Effector memory CD4-positive, alpha-beta T cell (primary cell): ENCODE measurements around the gene PTMA.

Experiments
- DNase-seq, 3 donors: peaks; one replicate each; pipeline ENCODE4 v3.0.0-alpha.2; 2020
- H3K27ac ChIP-seq: 2 replicates; pipeline ENCODE4 v1.7.0; 2013; ENCODE audit warnings: mild to moderate bottlenecking, low read length, moderate library complexity; ENCODE audit not compliant: insufficient read depth, poor library complexity, severe bottlenecking
- H3K27me3 ChIP-seq: replicated peaks from 2 replicates; pipeline ENCODE4 v1.7.0; 2013; ENCODE audit warnings: mild to moderate bottlenecking, low read length; ENCODE audit not compliant: insufficient read depth, control insufficient read depth, poor library complexity, severe bottlenecking
- H3K36me3 ChIP-seq: 2 replicates; pipeline ENCODE4 v1.7.0; 2013; ENCODE audit warnings: mild to moderate bottlenecking, low read length, moderate library complexity; ENCODE audit not compliant: control insufficient read depth, insufficient read depth
- H3K4me1 ChIP-seq: 2 replicates; pipeline ENCODE4 v1.7.0; 2013; ENCODE audit warnings: low read length, mild to moderate bottlenecking; ENCODE audit not compliant: control insufficient read depth, insufficient read depth, poor library complexity, severe bottlenecking
- H3K4me3 ChIP-seq: 2 replicates; pipeline ENCODE4 v1.7.0; 2013; ENCODE audit warnings: low read length, low read depth, mild to moderate bottlenecking; ENCODE audit not compliant: insufficient read depth, poor library complexity, severe bottlenecking
- H3K9me3 ChIP-seq: 2 replicates; pipeline ENCODE4 v1.7.0; 2013; ENCODE audit warnings: mild to moderate bottlenecking, low read length, moderate library complexity; ENCODE audit not compliant: control insufficient read depth

PTMA gene

DNA sequence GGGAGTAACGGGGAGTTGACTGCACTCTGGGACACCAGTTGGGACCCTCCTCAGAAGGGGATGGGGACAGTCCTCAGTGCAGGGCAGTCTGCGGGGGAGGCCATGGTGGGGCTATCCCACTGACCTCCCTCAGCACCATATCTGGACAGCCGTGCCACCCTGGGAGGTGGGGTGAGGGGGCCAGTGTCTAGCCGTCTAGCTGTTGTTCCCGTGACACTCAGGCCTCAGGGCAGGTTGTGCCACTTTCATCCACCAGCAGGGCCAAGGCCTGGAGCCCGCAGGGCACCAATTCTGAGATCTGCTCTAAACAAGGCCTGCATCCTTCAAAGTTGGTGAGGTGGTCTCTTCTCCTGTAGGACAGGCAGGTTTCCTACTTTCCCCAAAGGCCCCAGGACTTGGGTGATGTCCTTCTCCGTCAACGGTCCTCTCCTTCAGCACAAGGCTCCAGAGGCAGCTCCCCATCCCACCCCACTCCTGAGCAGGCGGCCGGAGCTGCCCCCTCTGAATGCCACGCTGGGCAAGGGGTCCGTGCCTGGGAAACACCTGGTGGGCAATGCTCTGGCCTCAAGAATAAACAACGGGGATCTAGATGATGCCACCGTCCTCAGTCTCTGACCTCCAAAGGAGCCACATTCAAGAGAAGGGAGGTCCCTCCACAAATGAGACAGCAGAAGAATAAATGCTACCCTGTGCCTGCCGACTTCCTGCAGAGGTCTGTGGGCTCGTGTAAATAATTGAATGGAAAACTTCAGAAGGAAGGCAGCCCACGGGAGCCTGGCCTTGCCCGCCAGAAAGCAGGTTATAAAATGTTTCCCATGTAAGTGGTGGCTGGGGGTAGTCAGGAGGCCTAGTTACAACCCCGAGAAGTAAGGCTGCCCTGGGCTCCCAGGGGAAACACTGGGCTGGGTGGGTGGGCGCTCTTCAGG is 42.8 kb upstream of the PTMA start:
- Histone ChIP-seq H3K9me3 (no peaks in the 10 kb centered on the region), H3K27ac (no peak overlapping the region), H3K27me3 (no peaks in the 10 kb centered on the region), H3K4me1 (no peaks in the 10 kb centered on the region), H3K36me3 (no peaks in the 10 kb centered on the region), H3K4me3 (no peak overlapping the region)
- DNase-seq = no peak

DNA sequence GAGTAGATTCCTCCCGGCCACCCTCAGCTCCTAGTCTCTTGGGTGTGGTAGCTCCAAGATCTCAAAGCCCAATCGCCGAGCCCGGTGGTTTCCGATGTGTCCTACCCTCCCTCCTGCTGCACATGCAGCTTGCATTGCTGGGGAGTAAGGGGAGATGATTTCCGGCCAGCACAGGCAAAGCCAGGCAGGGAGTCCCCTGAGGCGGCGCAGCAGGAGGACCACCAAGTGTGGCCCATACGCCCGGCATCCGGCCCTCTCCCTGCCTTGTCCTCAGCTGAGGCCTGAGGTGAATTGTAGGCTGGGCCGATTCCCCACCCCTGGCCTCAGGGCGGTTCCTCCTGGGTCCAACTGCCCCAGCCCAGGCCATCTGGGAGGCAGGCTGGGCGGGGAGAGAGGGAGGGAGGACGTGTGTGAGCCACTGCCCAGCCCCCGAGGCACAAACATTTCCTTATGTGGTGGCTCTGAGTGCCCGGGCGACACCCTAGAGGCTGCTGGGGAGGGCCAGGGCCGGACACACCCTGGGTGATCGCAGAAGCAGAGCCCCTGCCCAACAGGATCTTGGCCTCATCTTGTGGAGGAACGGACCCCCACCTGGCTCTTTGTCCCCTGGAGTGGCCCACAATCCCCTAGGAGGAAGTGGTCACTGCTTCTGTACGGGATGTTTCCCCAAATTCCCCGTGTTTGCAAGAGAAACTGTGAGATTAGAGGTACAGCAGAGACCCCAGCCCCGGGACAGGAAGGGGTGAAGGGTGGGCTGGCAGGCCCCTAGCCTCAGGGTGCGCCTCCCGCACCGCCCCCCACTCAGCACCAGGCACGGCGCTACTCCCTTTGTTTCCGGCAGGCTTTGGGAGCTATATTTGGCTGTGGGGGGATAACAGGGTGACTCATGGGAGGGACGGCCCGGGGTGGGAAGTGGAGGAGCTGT is 41.9 kb upstream of the PTMA start:
- H3K9me3 ChIP-seq = no peaks in the 10 kb centered on the region
- H3K36me3 ChIP-seq = no peaks in the 10 kb centered on the region
- no peaks in the 10 kb centered on the region for H3K27me3 ChIP-seq
- no peak overlapping the region for H3K27ac ChIP-seq
- DNase-seq = no peak
- H3K4me1 ChIP-seq = no peaks in the 10 kb centered on the region
- H3K4me3 ChIP-seq = no peak overlapping the region

DNA sequence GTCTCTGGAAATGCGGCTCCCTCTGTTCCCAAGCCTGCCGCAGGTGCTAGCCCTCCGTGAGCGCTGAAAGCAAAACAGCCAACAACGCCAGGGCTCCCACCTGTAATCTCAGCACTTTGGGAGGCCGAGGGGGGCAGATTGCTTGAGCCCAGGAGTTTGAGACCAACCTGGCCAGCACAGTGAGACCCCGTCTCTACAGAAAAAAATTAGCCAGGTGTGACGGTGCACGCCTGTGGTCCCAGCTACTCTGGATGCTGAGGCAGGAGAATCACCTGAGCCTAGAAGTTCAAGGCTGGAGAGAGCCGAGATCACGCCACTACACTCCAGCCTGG is 41.3 kb upstream of the PTMA start:
- Histone ChIP-seq H3K27ac (no peak overlapping the region), H3K27me3 (no peaks in the 10 kb centered on the region), H3K9me3 (no peaks in the 10 kb centered on the region), H3K4me1 (no peaks in the 10 kb centered on the region), H3K36me3 (no peaks in the 10 kb centered on the region), H3K4me3 (no peak overlapping the region)
- DNase-seq = no peak

GRCh38 chr2:231667496-231667895 is 40.8 kb upstream of the PTMA start:
- no peaks in the 10 kb centered on the region for H3K36me3 ChIP-seq
- no peak for DNase-seq
- no peak overlapping the region for H3K4me3 ChIP-seq
- H3K4me1 ChIP-seq = no peaks in the 10 kb centered on the region
- no peaks in the 10 kb centered on the region for H3K9me3 ChIP-seq
- H3K27me3 ChIP-seq = no peaks in the 10 kb centered on the region
- no peak overlapping the region for H3K27ac ChIP-seq

DNA sequence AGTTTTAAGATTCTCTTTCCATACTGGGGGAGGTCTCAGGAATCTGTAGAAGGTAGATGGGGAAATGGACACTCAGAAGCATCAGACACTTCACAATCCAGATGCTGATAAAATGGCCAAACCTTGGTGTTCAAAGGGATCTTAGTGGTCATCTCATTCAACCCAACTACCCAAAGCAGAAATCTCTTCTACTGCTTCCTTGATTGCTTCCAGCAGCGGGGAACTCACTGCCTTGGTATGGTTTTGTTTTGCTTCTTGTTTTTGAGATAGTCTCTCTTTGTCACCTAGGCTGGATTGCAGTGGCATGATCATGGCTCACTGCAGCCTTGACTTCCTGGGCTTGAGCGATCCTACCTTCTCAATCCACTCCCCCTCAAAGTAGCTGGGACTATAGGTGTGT is 39.3 kb upstream of the PTMA start:
- H3K9me3 ChIP-seq = no peaks in the 10 kb centered on the region
- no peak overlapping the region for H3K27ac ChIP-seq
- H3K4me1 ChIP-seq = no peaks in the 10 kb centered on the region
- no peak for DNase-seq
- H3K36me3 ChIP-seq = no peaks in the 10 kb centered on the region
- no peaks in the 10 kb centered on the region for H3K27me3 ChIP-seq
- H3K4me3 ChIP-seq = no peak overlapping the region

- H3K4me3 ChIP-seq = no peak overlapping the region
- H3K4me1 ChIP-seq = no peaks in the 10 kb centered on the region
- DNase-seq = no peak
These were observed 36.9 kb upstream of the PTMA start for GRCh38 chr2:231671270-231672050.

GRCh38 chr2:231672617-231673347 is 35.5 kb upstream of the PTMA start:
- Histone ChIP-seq H3K4me3 (no peak overlapping the region), H3K4me1 (no peaks in the 10 kb centered on the region), H3K27me3 (no peaks in the 10 kb centered on the region), H3K36me3 (no peaks in the 10 kb centered on the region), H3K9me3 (no peaks in the 10 kb centered on the region), H3K27ac (no peak overlapping the region)
- DNase-seq = no peak

More at GRCh38 chr2:231671270-231672050, 36.9 kb upstream of the PTMA start:
- Histone ChIP-seq H3K27me3 (no peaks in the 10 kb centered on the region), H3K27ac (no peak overlapping the region), H3K36me3 (no peaks in the 10 kb centered on the region), H3K9me3 (no peaks in the 10 kb centered on the region)

DNA sequence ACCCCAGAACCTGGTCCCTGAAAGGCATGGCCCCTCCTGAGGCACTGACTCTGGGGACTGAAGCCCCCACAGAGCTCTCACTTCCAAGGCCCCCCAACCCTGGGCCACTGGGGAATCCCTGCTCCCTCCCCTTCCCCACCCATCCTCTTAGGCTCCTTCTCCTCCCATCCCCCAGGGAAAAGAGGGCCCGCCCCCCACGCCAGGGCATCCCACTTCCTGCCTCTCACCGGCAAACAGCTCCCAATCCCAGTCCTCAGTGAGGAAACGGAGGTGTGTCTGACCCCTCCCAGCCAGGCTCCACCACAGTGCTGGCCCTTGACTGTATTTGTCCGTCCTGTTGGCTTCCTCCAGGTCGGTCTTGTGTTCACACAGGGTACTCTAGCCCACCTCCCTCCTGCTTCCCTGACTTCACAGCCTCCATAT is 35.0 kb upstream of the PTMA start:
- Histone ChIP-seq H3K36me3 (no peaks in the 10 kb centered on the region), H3K27me3 (no peaks in the 10 kb centered on the region), H3K4me1 (no peaks in the 10 kb centered on the region), H3K4me3 (no peak overlapping the region), H3K9me3 (no peaks in the 10 kb centered on the region), H3K27ac (no peak overlapping the region)
- no peak for DNase-seq

GRCh38 chr2:231674587-231675338 is 33.6 kb upstream of the PTMA start:
- H3K27ac ChIP-seq = no peak overlapping the region
- DNase-seq = peak in 2 of 3 donors; percentile 18 to 24
- H3K4me1 ChIP-seq = no peaks in the 10 kb centered on the region
- H3K4me3 ChIP-seq = no peak overlapping the region
- no peaks in the 10 kb centered on the region for H3K36me3 ChIP-seq
- no peaks in the 10 kb centered on the region for H3K27me3 ChIP-seq
- no peaks in the 10 kb centered on the region for H3K9me3 ChIP-seq
